H9 (cell line): Measurements from ENCODE around the gene RALGAPB. TPM values are rescaled to one million over a fixed set of nuclear protein-coding genes. Genes with fewer than 3 reads are reported as not detected.

Experiments used
- DNase-seq: peaks from one replicate; pipeline ENCODE4 v3.0.0-alpha.2; 2017
- H2AFZ ChIP-seq: one replicate; pipeline ENCODE4 v1.6.1; 2013; ENCODE audit warnings: mild to moderate bottlenecking, low read length, control low read depth, moderate library complexity
- H2AK5ac ChIP-seq: 2 replicates; pipeline ENCODE4 v1.6.1; 2013; ENCODE audit warnings: low read length, control low read depth, mixed read lengths; ENCODE audit not compliant: insufficient read length
- H2BK120ac ChIP-seq: one replicate; pipeline ENCODE4 v1.6.1; 2013; ENCODE audit warnings: low read depth, mild to moderate bottlenecking, low read length, control low read depth, inconsistent platforms; ENCODE audit not compliant: poor library complexity, severe bottlenecking
- H2BK12ac ChIP-seq: 2 replicates; pipeline ENCODE4 v1.6.1; 2013; ENCODE audit warnings: low read length, control low read depth, mixed read lengths, low read depth; ENCODE audit not compliant: insufficient read length
- H2BK15ac ChIP-seq: 2 replicates; pipeline ENCODE4 v1.6.1; 2013; ENCODE audit warnings: low read depth, low read length, control low read depth
- H2BK20ac ChIP-seq: one replicate; pipeline ENCODE4 v1.6.1; 2013; ENCODE audit warnings: low read depth, mild to moderate bottlenecking, low read length, control low read depth, inconsistent platforms; ENCODE audit not compliant: poor library complexity, severe bottlenecking
- H2BK5ac ChIP-seq: 2 replicates; pipeline ENCODE4 v1.6.1; 2013; ENCODE audit warnings: low read length, control low read depth, mixed read lengths; ENCODE audit not compliant: insufficient read length
- H3K14ac ChIP-seq: 2 replicates; pipeline ENCODE4 v1.6.1; 2013; ENCODE audit warnings: low read length, control low read depth; ENCODE audit not compliant: insufficient read depth
- H3K18ac ChIP-seq: 2 replicates; pipeline ENCODE4 v1.6.1; 2013; ENCODE audit warnings: low read depth, mild to moderate bottlenecking, mixed read lengths, low read length, control low read depth; ENCODE audit not compliant: insufficient read length
- H3K23ac ChIP-seq: 2 replicates; pipeline ENCODE4 v1.6.1; 2013; ENCODE audit warnings: low read length, control low read depth, mixed read lengths, low read depth; ENCODE audit not compliant: insufficient read length
- H3K23me2 ChIP-seq: 2 replicates; pipeline ENCODE4 v1.6.1; 2013; ENCODE audit warnings: low read depth, mild to moderate bottlenecking, mixed read lengths, low read length, control low read depth; ENCODE audit not compliant: insufficient read length, poor library complexity, severe bottlenecking
- H3K27ac ChIP-seq: 2 replicates; pipeline ENCODE4 v1.5.1; 2013; ENCODE audit warnings: low read length, control low read depth, mixed read lengths, low read depth; ENCODE audit not compliant: insufficient read length
- H3K27me3 ChIP-seq: 2 replicates; pipeline ENCODE4 v1.6.1; 2013; ENCODE audit warnings: low read length, control low read depth, inconsistent platforms; ENCODE audit not compliant: insufficient read depth
- H3K4ac ChIP-seq: 2 replicates; pipeline ENCODE4 v1.6.1; 2013; ENCODE audit warnings: low read depth, mild to moderate bottlenecking, control low read depth, inconsistent platforms, low read length, moderate library complexity
- H3K4me1 ChIP-seq: 2 replicates; pipeline ENCODE4 v1.6.1; 2013; ENCODE audit warnings: low read length, control low read depth, inconsistent platforms; ENCODE audit not compliant: insufficient read depth
- H3K4me2 ChIP-seq: 2 replicates; pipeline ENCODE4 v1.6.1; 2013; ENCODE audit warnings: low read length, control low read depth, mixed read lengths; ENCODE audit not compliant: insufficient read length, insufficient read depth
- H3K56ac ChIP-seq: 2 replicates; pipeline ENCODE4 v1.6.1; 2013; ENCODE audit warnings: low read depth, mild to moderate bottlenecking, mixed read lengths, low read length, control low read depth; ENCODE audit not compliant: insufficient read length
- H3K79me1 ChIP-seq: 2 replicates; pipeline ENCODE4 v1.6.1; 2013; ENCODE audit warnings: low read depth, mild to moderate bottlenecking, moderate library complexity, low read length, control low read depth, inconsistent platforms; ENCODE audit not compliant: insufficient read depth, poor library complexity, severe bottlenecking
- H3K79me2 ChIP-seq: 2 replicates; pipeline ENCODE4 v1.6.1; 2013; ENCODE audit warnings: low read length, control low read depth, inconsistent platforms; ENCODE audit not compliant: insufficient read depth
- H3K9ac ChIP-seq: 2 replicates; pipeline ENCODE4 v1.6.1; 2013; ENCODE audit warnings: low read length, control low read depth, mixed read lengths; ENCODE audit not compliant: insufficient read length; ENCODE audit errors: extremely low read depth
- H3K9me3 ChIP-seq: one replicate; pipeline ENCODE4 v1.6.1; 2013; ENCODE audit warnings: low read depth, low read length, inconsistent platforms; ENCODE audit not compliant: control insufficient read depth
- H3T11ph ChIP-seq: one replicate; pipeline ENCODE4 v1.6.1; 2013; ENCODE audit warnings: mild to moderate bottlenecking, low read length, control low read depth, inconsistent platforms
- H4K20me1 ChIP-seq: one replicate; pipeline ENCODE4 v1.6.1; 2013; ENCODE audit not compliant: control insufficient read depth, insufficient read length, insufficient read depth
- H4K5ac ChIP-seq: 2 replicates; pipeline ENCODE4 v1.6.1; 2013; ENCODE audit warnings: low read depth, mild to moderate bottlenecking, mixed read lengths, low read length, control low read depth; ENCODE audit not compliant: insufficient read length
- H4K8ac ChIP-seq: replicated peaks from 2 replicates; pipeline ENCODE4 v1.6.1; 2013; ENCODE audit warnings: low read length, control low read depth, mixed read lengths, low read depth; ENCODE audit not compliant: insufficient read length
- H4K91ac ChIP-seq: 2 replicates; pipeline ENCODE4 v1.6.1; 2013; ENCODE audit warnings: low read depth, mild to moderate bottlenecking, moderate library complexity, mixed read lengths, low read length, control low read depth; ENCODE audit not compliant: insufficient read length
- H3K27ac Mint-ChIP-seq, 3 experiments: 2 replicates in 2 of 3; 3 replicates in 1 of 3; pipeline ENCODE4 v1.8.0; 2020 to 2021; ENCODE audit warnings: mixed read lengths in 3 of 3, mild to moderate bottlenecking in 1 of 3, moderate library complexity in 1 of 3
- H3K27me3 Mint-ChIP-seq: 2 replicates; pipeline ENCODE4 v1.8.0; 2021; ENCODE audit warnings: low read depth, mild to moderate bottlenecking, moderate library complexity, mixed read lengths
- H3K36me3 Mint-ChIP-seq, 3 experiments: 2 replicates in 2 of 3; 3 replicates in 1 of 3; pipeline ENCODE4 v1.8.0; 2020 to 2021; ENCODE audit warnings: low read depth in 3 of 3, mixed read lengths in 3 of 3; ENCODE audit not compliant: insufficient read depth in 1 of 3
- H3K4me1 Mint-ChIP-seq, 2 experiments: 2 replicates each; pipeline ENCODE4 v1.8.0; 2020; ENCODE audit warnings: mixed read lengths in 2 of 2
- H3K4me3 Mint-ChIP-seq, 2 experiments: 2 replicates in 1 of 2; 3 replicates in 1 of 2; pipeline ENCODE4 v1.8.0; 2020 to 2021; ENCODE audit warnings: mild to moderate bottlenecking in 2 of 2, mixed read lengths in 2 of 2, moderate library complexity in 1 of 2
- H3K9me3 Mint-ChIP-seq, 2 experiments: 2 replicates in 1 of 2; 3 replicates in 1 of 2; pipeline ENCODE4 v1.8.0; 2020; ENCODE audit warnings: mild to moderate bottlenecking in 2 of 2, mixed read lengths in 2 of 2, moderate library complexity in 1 of 2
- WGBS: extraction: QIAGEN DNeasy Blood & Tissue Kit; methylation state at CpG from one replicate; pipeline ENCODE4 v1.1.7; 2013; ENCODE audit warnings: missing lambda C conversion rate, low lambda C conversion rate, mixed read lengths; ENCODE audit not compliant: insufficient read length; ENCODE audit errors: extremely low coverage; 5-methylcytosine and 5-hydroxymethylcytosine counted together
- total RNA-seq: library from RNA; stranded (reverse); gene quantifications from 2 replicates; pipeline ENCODE4 v1.2.1, GENCODE V29; 2021
- TF ChIP-seq, protein P1 (sequence below): fragments of 200-600 bp; sonication (generic); conservative IDR thresholded peaks from 3 replicates; pipeline ENCODE4 v1.8.0; 2021; ENCODE audit warnings: antibody characterized with exemption, mild to moderate bottlenecking

Gene RALGAPB
- total RNA-seq, 1 experiment from 2014 or later = 28.5 TPM

DNA sequence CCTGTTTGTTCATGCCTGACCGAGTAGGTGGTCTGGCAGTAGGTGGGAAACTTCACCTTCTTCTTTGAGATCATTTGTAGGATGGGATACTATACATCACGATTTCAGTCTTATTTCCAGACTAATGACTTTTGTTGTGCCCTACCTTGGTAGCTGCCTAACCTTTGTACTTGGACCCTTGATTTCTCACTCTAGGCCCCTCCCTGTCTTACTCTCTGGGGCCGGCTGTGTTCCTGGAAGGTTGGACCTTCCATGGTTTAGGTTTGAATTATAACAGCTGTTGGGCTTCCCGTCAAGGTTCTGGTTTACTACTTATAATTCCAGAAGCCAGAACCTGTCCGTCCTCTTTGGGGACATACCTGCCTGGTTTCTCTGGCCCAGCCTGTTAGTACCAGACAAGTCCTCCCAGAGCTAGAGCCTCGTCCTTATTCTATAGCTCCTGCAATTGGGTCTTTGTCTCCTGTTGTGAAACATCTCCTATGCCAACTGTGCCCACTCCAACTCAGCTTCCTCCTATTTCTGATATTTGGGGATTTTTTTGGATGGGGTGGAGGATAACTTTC is 93.5 kb downstream of the RALGAPB start:
- no peak overlapping the region for H4K8ac ChIP-seq
- H3K4me2 ChIP-seq = no peak overlapping the region
- no peak for DNase-seq
- peaks cover 2 to 38% (median 19%) of the 10 kb centered on the region in 3 experiments; a peak in 6 of 7 replicates for H3K36me3 Mint-ChIP-seq
- no peak overlapping the region for H4K91ac ChIP-seq
- H3K56ac ChIP-seq = no peak overlapping the region
- H3K79me1 ChIP-seq = no peaks in the 10 kb centered on the region
- no peaks in the 10 kb centered on the region for H3K23me2 ChIP-seq
- no peak overlapping the region for H2BK20ac ChIP-seq
- no peak overlapping the region for H2BK5ac ChIP-seq
- H2AK5ac ChIP-seq = no peak overlapping the region
- H3K23ac ChIP-seq = no peak overlapping the region
- no peaks in the 10 kb centered on the region for H3K27me3 Mint-ChIP-seq
- no peak overlapping the region for H2BK15ac ChIP-seq
- no peak overlapping the region for H2BK12ac ChIP-seq
- H3K9me3 Mint-ChIP-seq = no peaks in the 10 kb centered on the region
- no peaks in the 10 kb centered on the region for H4K20me1 ChIP-seq
- H2BK120ac ChIP-seq = no peak overlapping the region
- H3K9ac ChIP-seq = no peak overlapping the region
- no peak overlapping the region for H3K18ac ChIP-seq
- H3K4ac ChIP-seq = no peak overlapping the region
- no peaks in the 10 kb centered on the region for H3K4me1 Mint-ChIP-seq
- H3T11ph ChIP-seq = no peak overlapping the region
- TF ChIP-seq, protein P1, sequence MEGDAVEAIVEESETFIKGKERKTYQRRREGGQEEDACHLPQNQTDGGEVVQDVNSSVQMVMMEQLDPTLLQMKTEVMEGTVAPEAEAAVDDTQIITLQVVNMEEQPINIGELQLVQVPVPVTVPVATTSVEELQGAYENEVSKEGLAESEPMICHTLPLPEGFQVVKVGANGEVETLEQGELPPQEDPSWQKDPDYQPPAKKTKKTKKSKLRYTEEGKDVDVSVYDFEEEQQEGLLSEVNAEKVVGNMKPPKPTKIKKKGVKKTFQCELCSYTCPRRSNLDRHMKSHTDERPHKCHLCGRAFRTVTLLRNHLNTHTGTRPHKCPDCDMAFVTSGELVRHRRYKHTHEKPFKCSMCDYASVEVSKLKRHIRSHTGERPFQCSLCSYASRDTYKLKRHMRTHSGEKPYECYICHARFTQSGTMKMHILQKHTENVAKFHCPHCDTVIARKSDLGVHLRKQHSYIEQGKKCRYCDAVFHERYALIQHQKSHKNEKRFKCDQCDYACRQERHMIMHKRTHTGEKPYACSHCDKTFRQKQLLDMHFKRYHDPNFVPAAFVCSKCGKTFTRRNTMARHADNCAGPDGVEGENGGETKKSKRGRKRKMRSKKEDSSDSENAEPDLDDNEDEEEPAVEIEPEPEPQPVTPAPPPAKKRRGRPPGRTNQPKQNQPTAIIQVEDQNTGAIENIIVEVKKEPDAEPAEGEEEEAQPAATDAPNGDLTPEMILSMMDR = no peak
- H3K79me2 ChIP-seq = no peaks in the 10 kb centered on the region
- no peaks in the 10 kb centered on the region for H3K4me1 ChIP-seq
- no peak overlapping the region for H3K4me3 Mint-ChIP-seq
- no peak overlapping the region for H3K27ac ChIP-seq
- no CpG with 5 or more reads among the region's 6 CpGs for WGBS
- no peak overlapping the region for H3K14ac ChIP-seq
- no peaks in the 10 kb centered on the region for H3K9me3 ChIP-seq
- no peak overlapping the region for H4K5ac ChIP-seq
- no peak overlapping the region; a peak in 1 of 7 replicates for H3K27ac Mint-ChIP-seq
- H3K27me3 ChIP-seq = no peaks in the 10 kb centered on the region
- H2AFZ ChIP-seq = no peak overlapping the region
